Measurements from ENCODE around the gene COA8.
A peak's percentile ranks its signal among the peaks of the same experiment; 100 is the strongest.

Gene COA8

DNA sequence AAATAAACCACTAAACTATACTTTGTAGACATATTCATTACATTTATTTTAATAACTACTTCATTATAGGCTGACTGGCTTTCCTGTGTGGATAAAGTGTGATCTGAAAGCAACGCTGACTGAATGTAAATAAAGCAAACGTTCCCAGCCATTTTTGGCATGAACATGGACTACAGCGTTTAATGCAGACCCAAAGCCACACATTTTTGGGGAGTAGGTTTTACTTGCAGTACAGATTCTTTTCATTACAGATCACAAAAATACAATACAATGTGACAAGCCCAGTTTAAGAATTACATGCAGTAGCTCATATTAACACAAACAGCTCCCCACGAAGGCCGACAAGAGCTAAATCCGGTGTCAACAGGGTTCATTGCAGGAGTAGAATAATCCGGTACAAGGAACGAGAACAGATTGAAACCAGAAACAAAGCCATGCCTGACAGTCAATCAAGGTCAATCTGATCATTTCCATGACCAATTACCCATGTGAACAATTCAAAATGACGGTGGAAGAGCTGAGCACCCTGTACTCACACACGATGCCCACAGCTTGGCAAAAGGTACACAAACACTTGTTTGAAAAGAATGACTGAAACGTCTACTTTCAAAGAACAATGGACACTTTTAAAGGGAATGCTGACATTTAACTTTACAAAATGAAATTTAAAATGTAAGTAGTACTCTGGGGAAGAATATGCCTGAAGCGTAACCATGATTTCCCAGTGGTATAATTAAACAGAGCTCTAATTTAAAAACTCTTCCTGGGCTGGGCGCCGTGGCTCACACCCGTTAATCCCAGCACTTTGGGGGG is 5.6 kb upstream of the COA8 start:
- Histone ChIP-seq H3K4me3 (ENCODE audit: insufficient read depth in 1 of 2, low read depth in 1 of 2, low read length in 2 of 2) (no peak overlapping the region), H3K14ac (ENCODE audit: low read length in 2 of 2) (no peak overlapping the region), H3K4me2 (ENCODE audit: low read length, poor library complexity, severe bottlenecking) (no peak overlapping the region), H3K4ac (ENCODE audit: low read depth in 1 of 2, low read length in 2 of 2) (peak overlapping the region in 1 of 2 experiments; percentile 13), H2BK5ac (ENCODE audit: low read depth, low read length, poor library complexity, severe bottlenecking) (no peak overlapping the region), H3K9me3 (ENCODE audit: control insufficient read depth, low read length) (no peaks in the 10 kb centered on the region), H3K27ac (ENCODE audit: low read length, poor library complexity, severe bottlenecking) (peak overlapping the region; percentile 98), H3K18ac (ENCODE audit: low read depth in 1 of 2, low read length in 2 of 2) (no peak overlapping the region), H3K36me3 (ENCODE audit: control insufficient read depth in 1 of 2, insufficient read depth in 2 of 2, low read depth in 1 of 2, low read length in 2 of 2) (peaks cover 14 to 33% of the 10 kb centered on the region in 2 experiments), H2BK12ac (ENCODE audit: low read length in 2 of 2) (no peak overlapping the region), H3K23ac (ENCODE audit: low read length in 2 of 2) (no peak overlapping the region), H2BK120ac (ENCODE audit: low read depth, low read length) (no peak overlapping the region), H2BK15ac (ENCODE audit: low read depth, poor library complexity, severe bottlenecking) (no peak overlapping the region), H4K91ac (ENCODE audit: low read length) (no peak overlapping the region), H4K8ac (ENCODE audit: low read length) (no peak overlapping the region), H2AK5ac (ENCODE audit: low read length, severe bottlenecking) (peak overlapping the region; percentile 54), H3K9ac (ENCODE audit: low read length) (peak overlapping the region; percentile 96), H3K79me1 (replicated peaks; ENCODE audit: low read length, poor library complexity, severe bottlenecking) (peaks cover 20% of the 10 kb centered on the region), H3K4me1 (ENCODE audit: control insufficient read depth, insufficient read depth, low read depth, low read length) (peaks cover 26% of the 10 kb centered on the region), H2AFZ (ENCODE audit: low read depth, low read length) (no peak overlapping the region), H3K27me3 (ENCODE audit: control insufficient read depth in 1 of 2, insufficient read depth in 1 of 2, low read length in 2 of 2) (no peaks in the 10 kb centered on the region)
- DNase-seq: no peak
- 96% methylated on average over 13 of the region's 15 CpGs for WGBS

DNA sequence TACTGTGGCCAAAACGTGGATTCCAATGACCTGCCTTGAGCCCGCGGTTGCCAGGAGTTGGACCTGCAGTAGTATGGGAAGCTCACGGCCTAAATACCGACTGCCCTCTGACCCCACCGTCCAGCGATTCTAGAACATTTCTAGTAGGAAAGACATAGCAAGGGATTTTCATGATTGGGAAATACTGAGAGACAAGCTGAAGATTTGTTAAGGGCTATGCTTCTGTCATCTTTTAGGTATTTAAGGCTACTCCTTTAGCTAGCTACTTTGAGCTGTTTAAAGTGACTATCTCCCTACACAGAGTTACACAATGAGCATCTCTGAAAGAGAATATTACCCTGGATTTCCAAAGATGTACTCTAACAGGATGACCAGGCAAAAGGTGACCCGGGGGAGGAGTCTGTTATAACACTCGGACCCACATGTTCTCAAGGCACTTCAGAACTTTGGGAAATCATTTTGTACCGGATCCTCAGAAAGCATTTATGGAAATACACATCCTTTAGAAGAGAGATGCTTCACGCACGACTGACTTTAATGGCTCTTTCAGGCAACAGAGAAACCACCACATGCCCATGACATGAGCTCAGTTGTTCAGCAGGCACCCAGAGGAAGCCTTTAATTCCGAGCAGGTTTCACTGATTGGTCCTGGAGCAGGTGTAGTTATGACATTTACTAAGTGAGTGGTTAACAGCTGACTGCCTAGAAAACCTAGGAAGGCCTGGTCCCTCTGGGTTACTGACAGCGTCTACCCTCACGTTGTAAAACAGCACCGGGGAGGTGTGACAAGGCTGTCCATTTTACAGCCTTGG is 4.5 kb upstream of the COA8 start:
- Histone ChIP-seq H2BK5ac (ENCODE audit: low read depth, low read length, poor library complexity, severe bottlenecking) (peak overlapping the region; percentile 77), H3K4me1 (ENCODE audit: control insufficient read depth, insufficient read depth, low read depth, low read length) (peaks cover 19% of the 10 kb centered on the region), H2BK120ac (ENCODE audit: low read depth, low read length) (no peak overlapping the region), H3K23ac (ENCODE audit: low read length in 2 of 2) (no peak overlapping the region), H2AK5ac (ENCODE audit: low read length, severe bottlenecking) (peak overlapping the region; percentile 91), H2BK12ac (ENCODE audit: low read length in 2 of 2) (no peak overlapping the region), H3K4me3 (ENCODE audit: insufficient read depth in 1 of 2, low read depth in 1 of 2, low read length in 2 of 2) (peak overlapping the region in 1 of 2 experiments; percentile 25), H3K79me1 (replicated peaks; ENCODE audit: low read length, poor library complexity, severe bottlenecking) (peaks cover 20% of the 10 kb centered on the region), H3K27me3 (ENCODE audit: control insufficient read depth in 1 of 2, insufficient read depth in 1 of 2, low read length in 2 of 2) (no peaks in the 10 kb centered on the region), H3K9ac (ENCODE audit: low read length) (peak overlapping the region; percentile 96), H4K8ac (ENCODE audit: low read length) (no peak overlapping the region), H3K36me3 (ENCODE audit: control insufficient read depth in 1 of 2, insufficient read depth in 2 of 2, low read depth in 1 of 2, low read length in 2 of 2) (peaks cover 14 to 33% of the 10 kb centered on the region in 2 experiments), H3K18ac (ENCODE audit: low read depth in 1 of 2, low read length in 2 of 2) (no peak overlapping the region), H3K14ac (ENCODE audit: low read length in 2 of 2) (no peak overlapping the region), H2BK15ac (ENCODE audit: low read depth, poor library complexity, severe bottlenecking) (no peak overlapping the region), H3K4me2 (ENCODE audit: low read length, poor library complexity, severe bottlenecking) (peak overlapping the region; percentile 72), H3K27ac (ENCODE audit: low read length, poor library complexity, severe bottlenecking) (peak overlapping the region; percentile 98), H2AFZ (ENCODE audit: low read depth, low read length) (no peak overlapping the region), H4K91ac (ENCODE audit: low read length) (no peak overlapping the region), H3K4ac (ENCODE audit: low read depth in 1 of 2, low read length in 2 of 2) (no peak overlapping the region), H3K9me3 (ENCODE audit: control insufficient read depth, low read length) (no peaks in the 10 kb centered on the region)
- DNase-seq: peak; percentile 75
- 92% methylated on average over 16 of the region's 16 CpGs for WGBS

DNA sequence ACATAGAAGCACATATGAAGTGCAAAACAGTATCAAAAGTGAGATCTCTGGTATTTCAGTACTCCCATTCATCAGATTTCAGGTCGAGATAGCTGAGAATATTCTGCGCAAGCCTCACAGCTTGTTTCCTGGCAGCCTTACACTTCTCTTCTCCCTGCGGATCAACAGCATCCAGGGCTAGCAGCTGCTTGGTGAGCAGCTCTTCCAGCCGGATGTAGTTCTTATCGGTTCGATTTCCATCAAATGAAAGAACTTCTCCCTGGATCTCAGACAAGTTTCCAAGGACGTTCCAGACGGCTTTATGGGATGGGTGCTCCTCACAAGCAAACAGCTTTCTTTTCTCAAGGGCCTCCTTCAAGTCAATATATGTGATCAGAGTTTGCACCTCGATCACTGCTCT is 3.0 kb upstream of the COA8 start:
- H2BK15ac ChIP-seq (ENCODE audit: low read depth, poor library complexity, severe bottlenecking): no peak overlapping the region
- DNase-seq: no peak
- H3K27me3 ChIP-seq (ENCODE audit: control insufficient read depth in 1 of 2, insufficient read depth in 1 of 2, low read length in 2 of 2): no peaks in the 10 kb centered on the region
- H3K14ac ChIP-seq (ENCODE audit: low read length in 2 of 2): no peak overlapping the region
- no peak overlapping the region for H2BK12ac ChIP-seq (ENCODE audit: low read length in 2 of 2)
- no peak overlapping the region for H3K4ac ChIP-seq (ENCODE audit: low read depth in 1 of 2, low read length in 2 of 2)
- 97% methylated on average over 8 of the region's 9 CpGs for WGBS
- no peak overlapping the region for H3K4me2 ChIP-seq (ENCODE audit: low read length, poor library complexity, severe bottlenecking)
- peaks cover 9 to 33% of the 10 kb centered on the region in 2 experiments for H3K36me3 ChIP-seq (ENCODE audit: control insufficient read depth in 1 of 2, insufficient read depth in 2 of 2, low read depth in 1 of 2, low read length in 2 of 2)
- peak overlapping the region in 1 of 2 experiments; percentile 98 for H3K4me3 ChIP-seq (ENCODE audit: insufficient read depth in 1 of 2, low read depth in 1 of 2, low read length in 2 of 2)
- no peaks in the 10 kb centered on the region for H3K9me3 ChIP-seq (ENCODE audit: control insufficient read depth, low read length)
- H3K9ac ChIP-seq (ENCODE audit: low read length): peak overlapping the region; percentile 96
- peak overlapping the region; percentile 86 for H2AK5ac ChIP-seq (ENCODE audit: low read length, severe bottlenecking)
- H3K27ac ChIP-seq (ENCODE audit: low read length, poor library complexity, severe bottlenecking): no peak overlapping the region
- no peak overlapping the region for H4K8ac ChIP-seq (ENCODE audit: low read length)
- H3K23ac ChIP-seq (ENCODE audit: low read length in 2 of 2): no peak overlapping the region
- H2AFZ ChIP-seq (ENCODE audit: low read depth, low read length): no peak overlapping the region
- peaks cover 20% of the 10 kb centered on the region for H3K4me1 ChIP-seq (ENCODE audit: control insufficient read depth, insufficient read depth, low read depth, low read length)
- H3K79me1 ChIP-seq (replicated peaks; ENCODE audit: low read length, poor library complexity, severe bottlenecking): peaks cover 8% of the 10 kb centered on the region
- no peak overlapping the region for H4K91ac ChIP-seq (ENCODE audit: low read length)
- no peak overlapping the region for H2BK5ac ChIP-seq (ENCODE audit: low read depth, low read length, poor library complexity, severe bottlenecking)
- H3K18ac ChIP-seq (ENCODE audit: low read depth in 1 of 2, low read length in 2 of 2): no peak overlapping the region
- no peak overlapping the region for H2BK120ac ChIP-seq (ENCODE audit: low read depth, low read length)

DNA sequence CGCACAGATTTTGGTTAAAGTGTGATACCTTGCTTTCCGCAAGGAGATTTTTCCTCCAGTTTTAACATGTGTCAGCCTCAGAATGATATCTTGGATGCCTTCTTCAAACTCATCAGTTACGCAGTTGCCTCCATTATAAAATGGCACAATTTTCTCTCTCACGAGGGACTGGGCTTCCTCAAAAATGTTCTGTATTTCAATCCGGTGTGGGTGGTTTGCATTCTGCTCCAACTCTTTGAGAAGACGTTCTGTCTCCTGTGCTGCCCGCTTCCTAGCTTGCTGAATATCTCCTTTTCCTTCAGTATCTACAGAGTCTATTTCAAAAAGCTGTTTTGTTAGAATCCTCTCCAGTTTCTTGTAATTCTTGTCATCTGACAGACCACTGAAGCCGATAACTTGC is 2.1 kb upstream of the COA8 start:
- no peaks in the 10 kb centered on the region for H3K9me3 ChIP-seq (ENCODE audit: control insufficient read depth, low read length)
- H3K27ac ChIP-seq (ENCODE audit: low read length, poor library complexity, severe bottlenecking): no peak overlapping the region
- H2BK120ac ChIP-seq (ENCODE audit: low read depth, low read length): no peak overlapping the region
- H3K4me1 ChIP-seq (ENCODE audit: control insufficient read depth, insufficient read depth, low read depth, low read length): peaks cover 18% of the 10 kb centered on the region
- H2BK15ac ChIP-seq (ENCODE audit: low read depth, poor library complexity, severe bottlenecking): no peak overlapping the region
- no peaks in the 10 kb centered on the region for H3K27me3 ChIP-seq (ENCODE audit: control insufficient read depth in 1 of 2, insufficient read depth in 1 of 2, low read length in 2 of 2)
- H4K91ac ChIP-seq (ENCODE audit: low read length): no peak overlapping the region
- no peak overlapping the region for H3K23ac ChIP-seq (ENCODE audit: low read length in 2 of 2)
- peak overlapping the region; percentile 95 for H3K4me2 ChIP-seq (ENCODE audit: low read length, poor library complexity, severe bottlenecking)
- H3K14ac ChIP-seq (ENCODE audit: low read length in 2 of 2): no peak overlapping the region
- H2BK12ac ChIP-seq (ENCODE audit: low read length in 2 of 2): no peak overlapping the region
- peaks cover 8 to 33% of the 10 kb centered on the region in 2 experiments for H3K36me3 ChIP-seq (ENCODE audit: control insufficient read depth in 1 of 2, insufficient read depth in 2 of 2, low read depth in 1 of 2, low read length in 2 of 2)
- no peak overlapping the region for H2BK5ac ChIP-seq (ENCODE audit: low read depth, low read length, poor library complexity, severe bottlenecking)
- H2AFZ ChIP-seq (ENCODE audit: low read depth, low read length): no peak overlapping the region
- DNase-seq: no peak
- H3K4me3 ChIP-seq (ENCODE audit: insufficient read depth in 1 of 2, low read depth in 1 of 2, low read length in 2 of 2): peak overlapping the region in 1 of 2 experiments; percentile 98
- no peak overlapping the region for H2AK5ac ChIP-seq (ENCODE audit: low read length, severe bottlenecking)
- H4K8ac ChIP-seq (ENCODE audit: low read length): no peak overlapping the region
- WGBS: 98% methylated on average over 7 of the region's 8 CpGs
- H3K18ac ChIP-seq (ENCODE audit: low read depth in 1 of 2, low read length in 2 of 2): no peak overlapping the region
- peak overlapping the region; percentile 96 for H3K9ac ChIP-seq (ENCODE audit: low read length)
- H3K79me1 ChIP-seq (replicated peaks; ENCODE audit: low read length, poor library complexity, severe bottlenecking): peaks cover 3% of the 10 kb centered on the region
- no peak overlapping the region for H3K4ac ChIP-seq (ENCODE audit: low read depth in 1 of 2, low read length in 2 of 2)

All from mesenchymal stem cell (in vitro differentiated cells and primary cell).